ENCODE data around the gene GASK1A.

Gene GASK1A

DNA sequence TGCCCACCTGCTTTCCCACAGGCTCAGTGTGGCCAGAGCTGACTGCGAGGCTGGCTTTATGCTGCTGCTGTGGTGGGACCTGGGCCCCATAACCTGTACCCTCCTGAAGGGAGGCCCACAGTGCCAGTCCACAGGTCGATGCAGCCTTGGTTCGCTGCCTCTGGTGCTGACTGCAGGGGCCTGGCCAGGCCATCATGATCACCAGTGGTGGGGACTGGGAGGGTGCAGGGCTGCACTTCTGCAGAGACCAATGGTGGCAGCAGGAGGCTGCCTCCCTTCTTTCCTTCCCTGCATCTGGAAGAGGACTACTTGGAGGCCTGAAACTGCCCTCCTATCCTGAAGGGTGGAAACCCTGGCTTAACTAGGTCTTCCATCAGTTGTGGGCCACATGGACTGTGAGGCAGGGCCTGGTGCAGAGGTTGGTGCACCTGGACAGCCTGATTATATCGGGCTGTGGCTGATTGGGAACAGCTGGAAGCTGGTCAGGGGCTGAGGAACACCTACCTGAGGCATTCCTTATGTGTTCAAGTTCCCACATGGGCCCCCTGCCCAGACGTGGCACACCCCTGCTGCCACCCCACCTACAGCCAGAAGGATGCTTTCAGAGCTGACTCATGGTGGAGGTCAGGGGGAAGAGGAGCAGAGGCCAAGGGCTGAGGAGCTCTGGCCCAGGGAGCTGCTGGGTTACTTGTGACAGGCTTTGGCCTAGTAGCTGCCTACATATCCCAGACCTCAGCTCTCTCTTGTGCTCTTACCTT, 97.0 kb downstream of the GASK1A start:
- DNase-seq (ENCODE audit: extremely low spot score) = no peak
- CTCF ChIA-PET = no interaction called here
- POLR2A ChIA-PET = no interaction called here
- TF ChIP-seq ZNF384 (IDR thresholded peaks at IDR 0.05) = no peak

- TF ChIP-seq FOXA1 (IDR thresholded peaks at IDR 0.05) = no peak
- TF ChIP-seq NFRKB (IDR thresholded peaks at IDR 0.05) = no peak
- TF ChIP-seq FOXK2 (IDR thresholded peaks at IDR 0.05) = no peak
- TF ChIP-seq HDGF (IDR thresholded peaks at IDR 0.05; ENCODE audit: borderline replicate concordance) = no peak
- TF ChIP-seq ARNT (IDR thresholded peaks at IDR 0.05) = no peak
- TF ChIP-seq CTBP1 (IDR thresholded peaks at IDR 0.05; ENCODE audit: borderline replicate concordance) = no peak
- TF ChIP-seq PKNOX1 (IDR thresholded peaks at IDR 0.05) = no peak
- TF ChIP-seq LEF1 (IDR thresholded peaks at IDR 0.05; ENCODE audit: borderline replicate concordance) = no peak
- no peak for TF ChIP-seq ZNF384 (IDR thresholded peaks at IDR 0.05)
- TF ChIP-seq FOXM1 (IDR thresholded peaks at IDR 0.05; ENCODE audit: borderline replicate concordance) = no peak
- TF ChIP-seq SUZ12 (IDR thresholded peaks at IDR 0.05) = no peak
- no peak for TF ChIP-seq TARDBP (IDR thresholded peaks at IDR 0.05)
- TF ChIP-seq BHLHE40 (IDR thresholded peaks at IDR 0.05; ENCODE audit: borderline replicate concordance) = no peak
- TF ChIP-seq L3MBTL2 (conservative IDR thresholded peaks at IDR 0.05) = no peak
- TF ChIP-seq ELF4 (IDR thresholded peaks at IDR 0.05) = no peak
- TF ChIP-seq SP1 (IDR thresholded peaks at IDR 0.05) = no peak
- CTCF ChIA-PET = no interaction called here
- POLR2A ChIA-PET = no interaction called here
- DNase-seq (ENCODE audit: extremely low spot score) = no peak
These were observed 97.7 kb downstream of the GASK1A start for GRCh38 chr3:43076857-43077256.

DNA sequence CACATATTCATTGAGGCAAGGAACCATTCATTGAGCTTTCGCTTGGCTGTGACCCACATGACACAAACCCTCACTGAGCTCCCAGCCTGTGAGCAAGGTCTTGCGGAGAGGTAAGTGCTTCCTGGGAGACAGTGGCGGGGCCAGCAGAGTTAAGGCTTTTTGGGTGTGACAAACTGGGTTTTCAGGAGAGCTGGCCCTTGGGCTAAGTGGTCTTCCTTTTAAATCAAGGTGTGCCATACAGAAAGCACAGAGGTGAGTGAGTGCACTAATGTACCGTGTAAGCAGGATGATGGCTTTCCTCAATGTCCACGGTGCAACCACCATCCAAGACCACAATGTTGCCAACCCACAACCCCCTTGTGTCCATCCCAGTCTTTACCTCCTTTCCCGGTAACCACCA, 98.2 kb downstream of the GASK1A start:
- ChIA-PET POLR2A (no interaction called here), CTCF (no interaction called here)
- DNase-seq (ENCODE audit: extremely low spot score) = no peak
- TF ChIP-seq BHLHE40 (IDR thresholded peaks at IDR 0.05; ENCODE audit: borderline replicate concordance) = no peak
- no peak for TF ChIP-seq SP1 (IDR thresholded peaks at IDR 0.05)
- no peak for TF ChIP-seq FOXM1 (IDR thresholded peaks at IDR 0.05; ENCODE audit: borderline replicate concordance)
- no peak for TF ChIP-seq L3MBTL2 (conservative IDR thresholded peaks at IDR 0.05)
- no peak for TF ChIP-seq FOXK2 (IDR thresholded peaks at IDR 0.05)
- no peak for TF ChIP-seq FOXA1 (IDR thresholded peaks at IDR 0.05)
- no peak for TF ChIP-seq ELF4 (IDR thresholded peaks at IDR 0.05)
- TF ChIP-seq NFRKB (IDR thresholded peaks at IDR 0.05) = no peak
- no peak for TF ChIP-seq LEF1 (IDR thresholded peaks at IDR 0.05; ENCODE audit: borderline replicate concordance)
- no peak for TF ChIP-seq TARDBP (IDR thresholded peaks at IDR 0.05)
- TF ChIP-seq ZNF384 (IDR thresholded peaks at IDR 0.05) = no peak
- no peak for TF ChIP-seq CTBP1 (IDR thresholded peaks at IDR 0.05; ENCODE audit: borderline replicate concordance)

DNA sequence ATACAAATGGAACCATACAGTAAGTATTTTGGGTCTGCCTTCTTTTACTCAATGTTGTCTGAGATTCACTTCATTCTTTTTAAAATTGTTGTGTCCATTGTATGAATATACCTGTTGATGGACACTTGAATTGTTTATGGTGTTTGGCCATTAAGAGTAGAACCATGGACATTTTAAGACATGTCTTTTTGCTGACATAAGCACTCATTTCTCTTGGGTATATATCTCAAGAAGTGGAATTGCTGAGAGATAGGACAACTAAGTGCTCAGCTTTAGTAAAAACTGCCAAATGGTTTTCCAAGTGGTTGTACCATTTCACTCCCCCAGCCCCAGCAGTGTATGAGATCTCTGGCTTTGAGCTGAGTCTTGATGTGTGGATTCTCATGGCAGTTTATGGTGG, 98.6 kb downstream of the GASK1A start:
- no peak for DNase-seq (ENCODE audit: extremely low spot score)
- no peak for TF ChIP-seq FOXM1 (IDR thresholded peaks at IDR 0.05; ENCODE audit: borderline replicate concordance)
- no peak for TF ChIP-seq NFRKB (IDR thresholded peaks at IDR 0.05)
- TF ChIP-seq ARNT (IDR thresholded peaks at IDR 0.05) = no peak
- TF ChIP-seq CTBP1 (IDR thresholded peaks at IDR 0.05; ENCODE audit: borderline replicate concordance) = no peak
- TF ChIP-seq FOXK2 (IDR thresholded peaks at IDR 0.05) = no peak
- no peak for TF ChIP-seq HDGF (IDR thresholded peaks at IDR 0.05; ENCODE audit: borderline replicate concordance)
- no peak for TF ChIP-seq BHLHE40 (IDR thresholded peaks at IDR 0.05; ENCODE audit: borderline replicate concordance)
- TF ChIP-seq L3MBTL2 (conservative IDR thresholded peaks at IDR 0.05) = no peak
- TF ChIP-seq ELF4 (IDR thresholded peaks at IDR 0.05) = no peak
- TF ChIP-seq ZNF384 (IDR thresholded peaks at IDR 0.05) = no peak
- no peak for TF ChIP-seq PKNOX1 (IDR thresholded peaks at IDR 0.05)
- no peak for TF ChIP-seq TARDBP (IDR thresholded peaks at IDR 0.05)
- no peak for TF ChIP-seq LEF1 (IDR thresholded peaks at IDR 0.05; ENCODE audit: borderline replicate concordance)
- no peak for TF ChIP-seq SP1 (IDR thresholded peaks at IDR 0.05)
- TF ChIP-seq SUZ12 (IDR thresholded peaks at IDR 0.05) = no peak
- TF ChIP-seq FOXA1 (IDR thresholded peaks at IDR 0.05) = no peak
- POLR2A ChIA-PET = no interaction called here
- CTCF ChIA-PET = no interaction called here

DNA sequence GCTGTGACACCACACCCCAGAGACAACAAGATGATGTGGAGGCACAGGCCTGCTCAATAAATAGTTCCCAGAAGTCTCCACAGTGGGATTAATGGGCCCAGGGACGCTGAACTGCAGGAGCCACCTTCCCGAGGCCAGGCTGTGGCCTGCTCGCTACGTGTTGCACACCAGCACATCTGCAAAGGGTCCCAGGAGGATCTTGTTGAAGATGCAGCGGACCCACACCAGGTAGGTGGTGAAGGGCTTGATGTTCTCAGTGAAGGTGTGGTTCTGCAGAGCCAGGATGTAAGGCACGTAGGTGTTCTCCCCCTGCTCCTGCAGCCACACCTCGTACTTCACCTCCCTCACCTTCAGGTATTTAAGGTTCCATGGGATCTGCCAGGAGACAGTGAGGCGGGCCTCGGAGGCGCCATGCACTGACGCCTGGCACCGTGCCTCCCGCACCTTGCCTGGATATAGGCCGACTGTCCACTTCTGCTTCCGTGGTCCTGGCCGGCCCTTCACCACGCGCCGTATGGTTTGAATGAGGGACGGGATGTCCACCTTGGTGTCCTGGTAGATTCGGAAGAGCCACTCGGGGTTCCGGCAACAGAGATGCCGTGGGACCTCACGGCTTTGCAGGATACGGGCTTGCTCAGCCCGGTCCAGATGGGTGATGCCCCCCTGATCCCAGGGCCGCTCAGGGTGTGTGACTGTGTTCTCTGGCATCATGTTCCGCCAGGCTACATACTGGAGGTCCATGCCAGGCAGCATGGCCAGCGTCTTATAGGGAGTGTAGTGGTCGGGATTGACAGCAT, 100.6 kb downstream of the GASK1A start:
- POLR2A ChIA-PET = no interaction called here
- TF ChIP-seq LEF1 (IDR thresholded peaks at IDR 0.05; ENCODE audit: borderline replicate concordance) (no peak), TARDBP (IDR thresholded peaks at IDR 0.05) (no peak), CTBP1 (IDR thresholded peaks at IDR 0.05; ENCODE audit: borderline replicate concordance) (no peak), SP1 (IDR thresholded peaks at IDR 0.05) (no peak), FOXA1 (IDR thresholded peaks at IDR 0.05) (no peak), FOXM1 (IDR thresholded peaks at IDR 0.05; ENCODE audit: borderline replicate concordance) (no peak), HDGF (IDR thresholded peaks at IDR 0.05; ENCODE audit: borderline replicate concordance) (no peak), ELF4 (IDR thresholded peaks at IDR 0.05) (no peak), NFRKB (IDR thresholded peaks at IDR 0.05) (no peak), FOXK2 (IDR thresholded peaks at IDR 0.05) (no peak), ARNT (IDR thresholded peaks at IDR 0.05) (no peak), ZNF384 (IDR thresholded peaks at IDR 0.05) (no peak), SUZ12 (IDR thresholded peaks at IDR 0.05) (no peak), BHLHE40 (IDR thresholded peaks at IDR 0.05; ENCODE audit: borderline replicate concordance) (no peak), PKNOX1 (IDR thresholded peaks at IDR 0.05) (no peak), L3MBTL2 (conservative IDR thresholded peaks at IDR 0.05) (no peak)
- DNase-seq (ENCODE audit: extremely low spot score) = no peak
- CTCF ChIA-PET = no interaction called here

All from HEK293T (cell line).